ENCODE results near the gene HECTD3.
"Not testable (repeated sequence)": the region's sequence is repeated elsewhere in the genome, so short reads cannot be mapped to it uniquely, and the experiment has no call there.

Gene HECTD3

GRCh38 chr1:44985747-44986359 is 25.3 kb downstream of the HECTD3 start:
- Histone ChIP-seq H3K27me3 (ENCODE audit: control insufficient read depth in 1 of 2, insufficient read depth in 2 of 2, low read length in 2 of 2) (no peaks in the 10 kb centered on the region), H3K9me3 (ENCODE audit: control insufficient read depth in 2 of 2, low read length in 2 of 2) (no peaks in the 10 kb centered on the region), H3K27ac (ENCODE audit: low read length) (peak overlapping the region; percentile 37), H3K36me3 (ENCODE audit: control insufficient read depth in 2 of 2, insufficient read depth in 2 of 2, low read length in 2 of 2) (peaks cover 0 to 3% of the 10 kb centered on the region in 2 donors), H3K9ac (ENCODE audit: low read length in 2 of 2) (peak overlapping the region; percentile 71 to 80), H3K4me3 (ENCODE audit: low read length in 2 of 2) (peak overlapping the region; percentile 74 to 97), H3K4me1 (ENCODE audit: control insufficient read depth, insufficient read depth, low read length) (peaks cover 12% of the 10 kb centered on the region)

GRCh38 chr1:44977372-44977771 is 33.8 kb downstream of the HECTD3 start:
- peaks cover 10 to 38% of the 10 kb centered on the region in 2 donors for H3K36me3 ChIP-seq (ENCODE audit: control insufficient read depth in 2 of 2, insufficient read depth in 2 of 2, low read length in 2 of 2)

GRCh38 chr1:44976252-44976651 is 34.9 kb downstream of the HECTD3 start:
- Histone ChIP-seq H3K27ac (ENCODE audit: low read length) (no peak overlapping the region), H3K36me3 (ENCODE audit: control insufficient read depth in 2 of 2, insufficient read depth in 2 of 2, low read length in 2 of 2) (peaks cover 10 to 38% of the 10 kb centered on the region in 2 donors), H3K27me3 (ENCODE audit: control insufficient read depth in 1 of 2, insufficient read depth in 2 of 2, low read length in 2 of 2) (no peaks in the 10 kb centered on the region), H3K4me1 (ENCODE audit: control insufficient read depth, insufficient read depth, low read length) (no peaks in the 10 kb centered on the region), H3K9ac (ENCODE audit: low read length in 2 of 2) (no peak overlapping the region), H3K9me3 (ENCODE audit: control insufficient read depth in 2 of 2, low read length in 2 of 2) (no peaks in the 10 kb centered on the region), H3K4me3 (ENCODE audit: low read length in 2 of 2) (no peak overlapping the region)

More at GRCh38 chr1:44977372-44977771, 33.8 kb downstream of the HECTD3 start:
- H3K9me3 ChIP-seq (ENCODE audit: control insufficient read depth in 2 of 2, low read length in 2 of 2); H3K9ac ChIP-seq (ENCODE audit: low read length in 2 of 2); H3K4me3 ChIP-seq (ENCODE audit: low read length in 2 of 2); H3K4me1 ChIP-seq (ENCODE audit: control insufficient read depth, insufficient read depth, low read length); H3K27me3 ChIP-seq (ENCODE audit: control insufficient read depth in 1 of 2, insufficient read depth in 2 of 2, low read length in 2 of 2); H3K27ac ChIP-seq (ENCODE audit: low read length): not testable (repeated sequence)

- Histone ChIP-seq H3K4me3 (ENCODE audit: low read length in 2 of 2) (no peak overlapping the region), H3K9me3 (ENCODE audit: control insufficient read depth in 2 of 2, low read length in 2 of 2) (no peaks in the 10 kb centered on the region), H3K36me3 (ENCODE audit: control insufficient read depth in 2 of 2, insufficient read depth in 2 of 2, low read length in 2 of 2) (peaks cover 8 to 27% of the 10 kb centered on the region in 2 donors), H3K27ac (ENCODE audit: low read length) (no peak overlapping the region), H3K9ac (ENCODE audit: low read length in 2 of 2) (no peak overlapping the region), H3K4me1 (ENCODE audit: control insufficient read depth, insufficient read depth, low read length) (no peaks in the 10 kb centered on the region), H3K27me3 (ENCODE audit: control insufficient read depth in 1 of 2, insufficient read depth in 2 of 2, low read length in 2 of 2) (no peaks in the 10 kb centered on the region)
Measured at GRCh38 chr1:44973645-44974044, 37.5 kb downstream of the HECTD3 start.

- Histone ChIP-seq H3K27me3 (ENCODE audit: control insufficient read depth in 1 of 2, insufficient read depth in 2 of 2, low read length in 2 of 2) (no peaks in the 10 kb centered on the region), H3K9me3 (ENCODE audit: control insufficient read depth in 2 of 2, low read length in 2 of 2) (no peaks in the 10 kb centered on the region), H3K4me3 (ENCODE audit: low read length in 2 of 2) (no peak overlapping the region), H3K27ac (ENCODE audit: low read length) (no peak overlapping the region), H3K9ac (ENCODE audit: low read length in 2 of 2) (no peak overlapping the region), H3K36me3 (ENCODE audit: control insufficient read depth in 2 of 2, insufficient read depth in 2 of 2, low read length in 2 of 2) (peaks cover 2 to 5% of the 10 kb centered on the region in 2 donors), H3K4me1 (ENCODE audit: control insufficient read depth, insufficient read depth, low read length) (no peaks in the 10 kb centered on the region)
Measured at GRCh38 chr1:44970317-44970716, 40.8 kb downstream of the HECTD3 start.

- H3K36me3 ChIP-seq (ENCODE audit: control insufficient read depth in 2 of 2, insufficient read depth in 2 of 2, low read length in 2 of 2) = peaks cover 0 to 2% of the 10 kb centered on the region in 2 donors
Measured at GRCh38 chr1:44964396-44964795, 46.7 kb downstream of the HECTD3 start.

GRCh38 chr1:44962729-44963128 is 48.4 kb downstream of the HECTD3 start:
- no peak overlapping the region for H3K27ac ChIP-seq (ENCODE audit: low read length)
- no peak overlapping the region for H3K4me3 ChIP-seq (ENCODE audit: low read length in 2 of 2)
- no peak overlapping the region for H3K9ac ChIP-seq (ENCODE audit: low read length in 2 of 2)
- H3K27me3 ChIP-seq (ENCODE audit: control insufficient read depth in 1 of 2, insufficient read depth in 2 of 2, low read length in 2 of 2) = no peaks in the 10 kb centered on the region
- H3K4me1 ChIP-seq (ENCODE audit: control insufficient read depth, insufficient read depth, low read length) = no peaks in the 10 kb centered on the region
- H3K9me3 ChIP-seq (ENCODE audit: control insufficient read depth in 2 of 2, low read length in 2 of 2) = no peaks in the 10 kb centered on the region
- no peaks in the 10 kb centered on the region for H3K36me3 ChIP-seq (ENCODE audit: control insufficient read depth in 2 of 2, insufficient read depth in 2 of 2, low read length in 2 of 2)

More at GRCh38 chr1:44964396-44964795, 46.7 kb downstream of the HECTD3 start:
- H3K4me3 ChIP-seq (ENCODE audit: low read length in 2 of 2) = no peak overlapping the region
- no peaks in the 10 kb centered on the region for H3K27me3 ChIP-seq (ENCODE audit: control insufficient read depth in 1 of 2, insufficient read depth in 2 of 2, low read length in 2 of 2)
- H3K9ac ChIP-seq (ENCODE audit: low read length in 2 of 2) = no peak overlapping the region
- H3K27ac ChIP-seq (ENCODE audit: low read length) = no peak overlapping the region
- no peaks in the 10 kb centered on the region for H3K9me3 ChIP-seq (ENCODE audit: control insufficient read depth in 2 of 2, low read length in 2 of 2)
- no peaks in the 10 kb centered on the region for H3K4me1 ChIP-seq (ENCODE audit: control insufficient read depth, insufficient read depth, low read length)

- not testable (repeated sequence) for H3K27me3 ChIP-seq (ENCODE audit: control insufficient read depth in 1 of 2, insufficient read depth in 2 of 2, low read length in 2 of 2); H3K4me1 ChIP-seq (ENCODE audit: control insufficient read depth, insufficient read depth, low read length); H3K27ac ChIP-seq (ENCODE audit: low read length); H3K9ac ChIP-seq (ENCODE audit: low read length in 2 of 2); H3K9me3 ChIP-seq (ENCODE audit: control insufficient read depth in 2 of 2, low read length in 2 of 2); H3K4me3 ChIP-seq (ENCODE audit: low read length in 2 of 2); H3K36me3 ChIP-seq (ENCODE audit: control insufficient read depth in 2 of 2, insufficient read depth in 2 of 2, low read length in 2 of 2)
Measured at GRCh38 chr1:44962022-44962421, 49.1 kb downstream of the HECTD3 start.

GRCh38 chr1:44957566-44957965 is 53.6 kb downstream of the HECTD3 start:
- not testable (repeated sequence) for H3K9ac ChIP-seq (ENCODE audit: low read length in 2 of 2); H3K36me3 ChIP-seq (ENCODE audit: control insufficient read depth in 2 of 2, insufficient read depth in 2 of 2, low read length in 2 of 2); H3K4me1 ChIP-seq (ENCODE audit: control insufficient read depth, insufficient read depth, low read length); H3K27me3 ChIP-seq (ENCODE audit: control insufficient read depth in 1 of 2, insufficient read depth in 2 of 2, low read length in 2 of 2); H3K27ac ChIP-seq (ENCODE audit: low read length); H3K9me3 ChIP-seq (ENCODE audit: control insufficient read depth in 2 of 2, low read length in 2 of 2); H3K4me3 ChIP-seq (ENCODE audit: low read length in 2 of 2)

- H3K27ac ChIP-seq (ENCODE audit: low read length); H3K9me3 ChIP-seq (ENCODE audit: control insufficient read depth in 2 of 2, low read length in 2 of 2); H3K4me3 ChIP-seq (ENCODE audit: low read length in 2 of 2); H3K27me3 ChIP-seq (ENCODE audit: control insufficient read depth in 1 of 2, insufficient read depth in 2 of 2, low read length in 2 of 2); H3K4me1 ChIP-seq (ENCODE audit: control insufficient read depth, insufficient read depth, low read length); H3K36me3 ChIP-seq (ENCODE audit: control insufficient read depth in 2 of 2, insufficient read depth in 2 of 2, low read length in 2 of 2); H3K9ac ChIP-seq (ENCODE audit: low read length in 2 of 2): not testable (repeated sequence)
Measured at GRCh38 chr1:44956077-44956476, 55.0 kb downstream of the HECTD3 start.

All from stomach smooth muscle (tissue), 2 donors.